Measurements from ENCODE around the gene USH2A. TPM values are rescaled to one million over a fixed set of nuclear protein-coding genes. Genes with fewer than 3 reads are reported as not detected.

USH2A gene
- polyA plus RNA-seq, 2 of the 4 experiments (the other 2 are of a cell fraction), result not detected

GRCh38 chr1:215793180-215793579 lies 630.1 kb downstream of the USH2A start:
- H3K9me3 ChIP-seq, result no peaks in the 10 kb centered on the region
- no peak overlapping the region for H3K4me2 ChIP-seq
- FAIRE-seq, result no peak
- no peaks in the 10 kb centered on the region for H3K4me1 ChIP-seq
- peak in 1 of 2 experiments; percentile 2 for DNase-seq (ENCODE audit: low read depth in 1 of 2, low spot score in 1 of 2)
- no peak overlapping the region for H3K27ac ChIP-seq
- POLR2A ChIA-PET, result no interaction called here
- CTCF ChIA-PET, result no interaction called here
- TF ChIP-seq ELK1 (IDR thresholded peaks at IDR 0.05; ENCODE audit: low read depth, low read length) (no peak), RAD21 (conservative IDR thresholded peaks at IDR 0.05 in 1 of 2, IDR thresholded peaks at IDR 0.05 in 1 of 2) (peak in 1 of 2 experiments; percentile 8; a peak in 1 of 5 replicates), FOSL2 (IDR thresholded peaks at IDR 0.05) (no peak), FOSL2 (CRISPR knock-in tag; IDR thresholded peaks at IDR 0.05) (no peak), HOXB5 (CRISPR knock-in tag; IDR thresholded peaks at IDR 0.05) (no peak), RNF2 (IDR thresholded peaks at IDR 0.05; ENCODE audit: borderline replicate concordance, low read depth) (no peak), CTCF (IDR thresholded peaks at IDR 0.05) (peak; percentile 24; the same call in 1 of the 3 replicates), EHMT2 (IDR thresholded peaks at IDR 0.05; ENCODE audit: low read depth) (no peak)
- ATAC-seq, result 0 out of 6 replicates have a peak, but pooled peaks of 1 of the 2 experiments have one; percentile 34
- no peak overlapping the region for H3K4me3 ChIP-seq

- ATAC-seq, result no peak
- Histone ChIP-seq H3K27ac (no peak overlapping the region), H3K9me3 (no peaks in the 10 kb centered on the region), H3K4me1 (no peaks in the 10 kb centered on the region), H3K4me3 (no peak overlapping the region), H3K4me2 (no peak overlapping the region)
- TF ChIP-seq POLR2A (IDR thresholded peaks at IDR 0.05; ENCODE audit: low read length) (no peak), RCOR1 (IDR thresholded peaks at IDR 0.05; ENCODE audit: low read depth, low read length) (no peak), RNF2 (IDR thresholded peaks at IDR 0.05; ENCODE audit: borderline replicate concordance, low read depth) (no peak), HMGXB4 (CRISPR knock-in tag; IDR thresholded peaks at IDR 0.05; ENCODE audit: borderline replicate concordance) (no peak)
- no peak for FAIRE-seq
- CTCF ChIA-PET, result no interaction called here
- DNase-seq (ENCODE audit: low read depth in 1 of 2, low spot score in 1 of 2), result no peak
- 26% methylated on average over 8 of the region's 8 CpGs for WGBS (ENCODE audit: missing lambda C conversion rate)
- POLR2A ChIA-PET, result no interaction called here
These were observed 630.8 kb downstream of the USH2A start for GRCh38 chr1:215792446-215792845.

GRCh38 chr1:215789981-215790380 lies 633.3 kb downstream of the USH2A start:
- Histone ChIP-seq H3K4me1 (no peaks in the 10 kb centered on the region), H3K9me3 (no peaks in the 10 kb centered on the region), H3K27ac (no peak overlapping the region), H3K4me2 (no peak overlapping the region), H3K4me3 (no peak overlapping the region)
- TF ChIP-seq JUNB (IDR thresholded peaks at IDR 0.05) (no peak), SMC3 (IDR thresholded peaks at IDR 0.05) (no peak), CHD2 (IDR thresholded peaks at IDR 0.05; ENCODE audit: low read length, partially characterized antibody) (no peak), POLR2AphosphoS2 (conservative IDR thresholded peaks at IDR 0.05; ENCODE audit: low read length) (no peak), KDM5A (IDR thresholded peaks at IDR 0.05) (no peak), HOXB13 (CRISPR knock-in tag; IDR thresholded peaks at IDR 0.05; ENCODE audit: low read depth) (no peak), GATA3 (IDR thresholded peaks at IDR 0.05; ENCODE audit: borderline replicate concordance) (no peak), BHLHE40 (IDR thresholded peaks at IDR 0.05; ENCODE audit: low read depth, low read length) (no peak), RNF2 (IDR thresholded peaks at IDR 0.05; ENCODE audit: borderline replicate concordance, low read depth) (no peak), SREBF2 (IDR thresholded peaks at IDR 0.05) (no peak), NFE2L2 (conservative IDR thresholded peaks at IDR 0.05; ENCODE audit: low read length) (no peak), RARB (CRISPR knock-in tag; IDR thresholded peaks at IDR 0.05) (no peak), CEBPB (IDR thresholded peaks at IDR 0.05) (no peak), FOSB (CRISPR knock-in tag; IDR thresholded peaks at IDR 0.05) (no peak), CHD4 (IDR thresholded peaks at IDR 0.05; ENCODE audit: borderline replicate concordance) (no peak), CBX8 (IDR thresholded peaks at IDR 0.05) (no peak)
- no peak for DNase-seq (ENCODE audit: low read depth in 1 of 2, low spot score in 1 of 2)
- ChIA-PET CTCF (interaction anchor here (0.7 kb wide), 1 partner anchor 188 kb away, joined by 3 read pairs; no protein-coding TSS in a partner anchor), POLR2A (no interaction called here)
- ATAC-seq, result no peak
- FAIRE-seq, result no peak
- 16% methylated on average over 3 of the region's 3 CpGs for WGBS (ENCODE audit: missing lambda C conversion rate)
